Osteocyte (in vitro differentiated cells): ENCODE results near the gene ASB8. TPM values are rescaled to one million over a fixed set of nuclear protein-coding genes. Genes with fewer than 3 reads are reported as not detected.
A peak's percentile ranks its signal among the peaks of the same experiment; 100 is the strongest.
"Not testable (repeated sequence)": the region's sequence is repeated elsewhere in the genome, so short reads cannot be mapped to it uniquely, and the experiment has no call there.

Experiments
- DNase-seq: peaks from one replicate; pipeline ENCODE4 v3.0.0; 2021; ENCODE audit warnings: mixed read lengths; ENCODE audit not compliant: unreplicated experiment; ENCODE audit errors: extremely low spot score
- H3K27ac Mint-ChIP-seq: one replicate; pipeline ENCODE4 v1.8.0; 2021; ENCODE audit warnings: mild to moderate bottlenecking, mixed read lengths; ENCODE audit not compliant: unreplicated experiment
- H3K27me3 Mint-ChIP-seq: one replicate; pipeline ENCODE4 v1.8.0; 2021; ENCODE audit warnings: mixed read lengths; ENCODE audit not compliant: unreplicated experiment
- H3K36me3 Mint-ChIP-seq: one replicate; pipeline ENCODE4 v1.8.0; 2021; ENCODE audit warnings: mixed read lengths; ENCODE audit not compliant: unreplicated experiment
- H3K4me1 Mint-ChIP-seq: one replicate; pipeline ENCODE4 v1.8.0; 2021; ENCODE audit warnings: mixed read lengths; ENCODE audit not compliant: unreplicated experiment
- H3K4me3 Mint-ChIP-seq: one replicate; pipeline ENCODE4 v1.8.0; 2021; ENCODE audit warnings: mild to moderate bottlenecking, moderate library complexity, mixed read lengths; ENCODE audit not compliant: unreplicated experiment
- H3K9me3 Mint-ChIP-seq: one replicate; pipeline ENCODE4 v1.8.0; 2021; ENCODE audit warnings: mixed read lengths; ENCODE audit not compliant: unreplicated experiment
- CTCF ChIP-seq: fragments of 200-600 bp; sonication (generic); IDR thresholded peaks from 2 replicates; pipeline ENCODE4 v1.5.0; 2021; ENCODE audit warnings: antibody characterized with exemption, mild to moderate bottlenecking, moderate library complexity
- total RNA-seq: library from RNA; stranded (reverse); gene quantifications from 2 replicates; pipeline ENCODE4 v1.2.1, GENCODE V29; 2021

The ASB8 gene
- total RNA-seq, 1 donor from 2014 or later: 34.4 TPM

- TF ChIP-seq CTCF: no peak
- peak overlapping the region; percentile 93 for H3K4me3 Mint-ChIP-seq
- H3K9me3 Mint-ChIP-seq: no peaks in the 10 kb centered on the region
- peaks cover 8% of the 10 kb centered on the region for H3K36me3 Mint-ChIP-seq
- peaks cover 23% of the 10 kb centered on the region for H3K27me3 Mint-ChIP-seq
- H3K4me1 Mint-ChIP-seq: peaks cover 16% of the 10 kb centered on the region
- peak overlapping the region; percentile 84 for H3K27ac Mint-ChIP-seq
- no peak for DNase-seq
Measured at GRCh38 chr12:48157889-48158370, 615 bp upstream of the ASB8 start.

DNA sequence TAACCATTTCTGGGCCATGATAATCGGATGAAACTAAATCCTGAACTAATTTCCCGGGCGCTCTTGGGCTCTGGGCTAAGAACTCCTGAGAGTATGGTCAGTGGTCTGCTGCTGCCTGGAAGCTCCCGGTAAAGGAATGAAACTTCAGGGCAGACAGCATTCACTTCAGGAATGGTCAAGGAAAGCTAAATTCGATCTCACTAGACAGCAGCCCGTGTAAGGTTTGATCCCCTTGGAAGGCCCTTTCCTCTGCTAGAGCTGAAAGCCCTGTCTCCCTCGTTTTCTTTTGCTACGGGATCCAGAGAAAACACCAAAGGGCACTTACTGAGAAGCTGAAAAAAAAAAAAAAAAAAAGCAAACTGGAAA, 680 bp downstream of the ASB8 start:
- TF ChIP-seq CTCF: no peak
- H3K4me1 Mint-ChIP-seq: peaks cover 16% of the 10 kb centered on the region
- DNase-seq: no peak
- peaks cover 14% of the 10 kb centered on the region for H3K27me3 Mint-ChIP-seq
- H3K4me3 Mint-ChIP-seq: peak overlapping the region; percentile 93
- H3K9me3 Mint-ChIP-seq: no peaks in the 10 kb centered on the region
- H3K36me3 Mint-ChIP-seq: peaks cover 15% of the 10 kb centered on the region
- H3K27ac Mint-ChIP-seq: peak overlapping the region; percentile 84

- Mint-ChIP-seq H3K4me1 (peaks cover 16% of the 10 kb centered on the region), H3K36me3 (peaks cover 16% of the 10 kb centered on the region), H3K4me3 (peak overlapping the region; percentile 93)
- not testable (repeated sequence) for H3K27me3 Mint-ChIP-seq, DNase-seq, H3K9me3 Mint-ChIP-seq, H3K27ac Mint-ChIP-seq
Measured at GRCh38 chr12:48155786-48156185, 1.5 kb downstream of the ASB8 start.

DNA sequence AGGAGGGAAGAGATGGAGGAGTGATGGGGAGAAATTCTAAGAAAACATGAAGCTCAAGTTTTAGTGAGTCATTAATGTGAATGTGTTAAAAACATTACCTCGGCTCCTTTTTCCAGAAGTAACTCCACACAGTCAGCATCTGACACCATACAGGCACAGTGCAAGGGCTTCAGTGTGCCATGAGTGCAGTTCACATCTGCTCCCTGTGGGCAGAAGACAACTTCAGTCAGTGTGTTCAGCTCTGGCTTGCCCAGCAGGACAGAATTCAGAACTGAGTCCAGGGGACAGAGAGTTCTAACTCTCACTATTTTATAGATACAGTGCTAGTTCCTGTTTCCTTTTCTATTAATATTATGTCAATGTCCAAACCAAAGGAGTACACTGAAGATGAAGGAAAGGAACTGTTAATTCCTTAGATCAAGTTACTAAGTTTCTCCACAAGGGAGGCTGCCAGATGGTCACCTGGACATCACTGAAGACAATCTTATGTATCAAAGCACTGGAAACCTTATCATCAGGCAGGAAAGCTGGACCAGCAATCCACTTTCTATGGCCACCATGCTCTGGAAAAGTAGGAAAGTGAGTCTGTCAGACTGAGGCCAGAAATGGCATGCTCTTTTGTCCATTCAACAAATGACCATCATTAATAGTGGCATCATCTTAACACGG, 6.1 kb downstream of the ASB8 start:
- peaks cover 46% of the 10 kb centered on the region for H3K36me3 Mint-ChIP-seq
- no peaks in the 10 kb centered on the region for H3K9me3 Mint-ChIP-seq
- no peak overlapping the region for H3K4me3 Mint-ChIP-seq
- no peaks in the 10 kb centered on the region for H3K27me3 Mint-ChIP-seq
- TF ChIP-seq CTCF: no peak
- peaks cover 7% of the 10 kb centered on the region for H3K4me1 Mint-ChIP-seq
- DNase-seq: no peak
- H3K27ac Mint-ChIP-seq: no peak overlapping the region

- Mint-ChIP-seq H3K27me3 (no peaks in the 10 kb centered on the region), H3K27ac (no peak overlapping the region), H3K9me3 (no peaks in the 10 kb centered on the region), H3K36me3 (peaks cover 55% of the 10 kb centered on the region), H3K4me1 (peaks cover 5% of the 10 kb centered on the region), H3K4me3 (no peak overlapping the region)
- no peak for DNase-seq
- TF ChIP-seq CTCF: no peak
Measured at GRCh38 chr12:48145981-48146380, 11.3 kb downstream of the ASB8 start.
